ENCODE measurements around the gene HAGH.

DNA sequence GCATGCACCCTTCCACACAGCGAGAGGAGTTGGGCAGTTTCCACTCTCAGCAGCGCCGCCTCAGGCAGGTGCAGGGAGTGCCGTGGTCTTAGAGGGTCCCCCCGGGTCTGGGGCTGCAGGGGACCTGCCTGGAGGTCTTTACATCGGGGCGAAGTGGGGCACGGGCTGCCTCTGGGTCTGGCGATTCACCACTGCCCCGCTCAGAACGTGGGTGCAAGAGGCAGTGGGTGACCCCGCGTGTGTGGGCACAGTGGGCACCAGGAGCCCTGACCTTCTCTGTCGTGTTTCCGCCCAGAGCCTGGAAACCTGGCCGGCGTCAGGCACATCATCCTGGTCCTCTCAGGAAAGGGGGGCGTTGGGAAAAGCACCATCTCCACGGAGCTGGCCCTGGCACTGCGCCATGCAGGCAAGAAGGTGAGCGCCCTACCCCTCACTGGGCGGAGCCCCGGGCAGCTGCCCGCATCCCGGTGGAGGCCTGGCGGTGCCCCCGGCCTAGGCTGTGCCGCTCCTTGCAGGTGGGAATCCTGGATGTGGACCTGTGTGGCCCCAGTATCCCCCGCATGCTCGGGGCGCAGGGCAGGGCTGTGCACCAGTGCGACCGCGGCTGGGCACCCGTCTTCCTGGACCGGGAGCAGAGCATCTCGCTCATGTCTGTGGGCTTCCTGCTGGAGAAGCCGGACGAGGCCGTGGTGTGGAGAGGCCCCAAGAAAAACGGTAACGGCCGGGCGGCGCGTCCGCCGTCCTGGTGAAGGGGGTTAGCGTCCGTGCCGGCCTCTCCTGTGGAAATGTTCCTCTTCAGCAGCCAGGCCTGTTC, 40.2 kb downstream of the HAGH start:
- TF ChIP-seq, protein P1, sequence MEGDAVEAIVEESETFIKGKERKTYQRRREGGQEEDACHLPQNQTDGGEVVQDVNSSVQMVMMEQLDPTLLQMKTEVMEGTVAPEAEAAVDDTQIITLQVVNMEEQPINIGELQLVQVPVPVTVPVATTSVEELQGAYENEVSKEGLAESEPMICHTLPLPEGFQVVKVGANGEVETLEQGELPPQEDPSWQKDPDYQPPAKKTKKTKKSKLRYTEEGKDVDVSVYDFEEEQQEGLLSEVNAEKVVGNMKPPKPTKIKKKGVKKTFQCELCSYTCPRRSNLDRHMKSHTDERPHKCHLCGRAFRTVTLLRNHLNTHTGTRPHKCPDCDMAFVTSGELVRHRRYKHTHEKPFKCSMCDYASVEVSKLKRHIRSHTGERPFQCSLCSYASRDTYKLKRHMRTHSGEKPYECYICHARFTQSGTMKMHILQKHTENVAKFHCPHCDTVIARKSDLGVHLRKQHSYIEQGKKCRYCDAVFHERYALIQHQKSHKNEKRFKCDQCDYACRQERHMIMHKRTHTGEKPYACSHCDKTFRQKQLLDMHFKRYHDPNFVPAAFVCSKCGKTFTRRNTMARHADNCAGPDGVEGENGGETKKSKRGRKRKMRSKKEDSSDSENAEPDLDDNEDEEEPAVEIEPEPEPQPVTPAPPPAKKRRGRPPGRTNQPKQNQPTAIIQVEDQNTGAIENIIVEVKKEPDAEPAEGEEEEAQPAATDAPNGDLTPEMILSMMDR (IDR thresholded peaks at IDR 0.05; ENCODE audit: insufficient read depth, low read length), result no peak
- TF ChIP-seq, protein P2, sequence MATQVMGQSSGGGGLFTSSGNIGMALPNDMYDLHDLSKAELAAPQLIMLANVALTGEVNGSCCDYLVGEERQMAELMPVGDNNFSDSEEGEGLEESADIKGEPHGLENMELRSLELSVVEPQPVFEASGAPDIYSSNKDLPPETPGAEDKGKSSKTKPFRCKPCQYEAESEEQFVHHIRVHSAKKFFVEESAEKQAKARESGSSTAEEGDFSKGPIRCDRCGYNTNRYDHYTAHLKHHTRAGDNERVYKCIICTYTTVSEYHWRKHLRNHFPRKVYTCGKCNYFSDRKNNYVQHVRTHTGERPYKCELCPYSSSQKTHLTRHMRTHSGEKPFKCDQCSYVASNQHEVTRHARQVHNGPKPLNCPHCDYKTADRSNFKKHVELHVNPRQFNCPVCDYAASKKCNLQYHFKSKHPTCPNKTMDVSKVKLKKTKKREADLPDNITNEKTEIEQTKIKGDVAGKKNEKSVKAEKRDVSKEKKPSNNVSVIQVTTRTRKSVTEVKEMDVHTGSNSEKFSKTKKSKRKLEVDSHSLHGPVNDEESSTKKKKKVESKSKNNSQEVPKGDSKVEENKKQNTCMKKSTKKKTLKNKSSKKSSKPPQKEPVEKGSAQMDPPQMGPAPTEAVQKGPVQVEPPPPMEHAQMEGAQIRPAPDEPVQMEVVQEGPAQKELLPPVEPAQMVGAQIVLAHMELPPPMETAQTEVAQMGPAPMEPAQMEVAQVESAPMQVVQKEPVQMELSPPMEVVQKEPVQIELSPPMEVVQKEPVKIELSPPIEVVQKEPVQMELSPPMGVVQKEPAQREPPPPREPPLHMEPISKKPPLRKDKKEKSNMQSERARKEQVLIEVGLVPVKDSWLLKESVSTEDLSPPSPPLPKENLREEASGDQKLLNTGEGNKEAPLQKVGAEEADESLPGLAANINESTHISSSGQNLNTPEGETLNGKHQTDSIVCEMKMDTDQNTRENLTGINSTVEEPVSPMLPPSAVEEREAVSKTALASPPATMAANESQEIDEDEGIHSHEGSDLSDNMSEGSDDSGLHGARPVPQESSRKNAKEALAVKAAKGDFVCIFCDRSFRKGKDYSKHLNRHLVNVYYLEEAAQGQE (IDR thresholded peaks at IDR 0.05; ENCODE audit: insufficient replicate concordance, low read depth), result no peak

Measured in HL-60 (cell line).